Gastroesophageal sphincter (tissue), 3 donors: ENCODE results near the gene CERS4.

ENCODE experiments used
- EP300 ChIP-seq: sonication (generic); formaldehyde crosslinking; IDR thresholded peaks from one replicate; pipeline ENCODE4 v1.6.1; 2017; ENCODE audit warnings: antibody characterized with exemption, mild to moderate bottlenecking
- POLR2A ChIP-seq, 2 donors: fragments of 450-650 bp; IDR thresholded peaks; one replicate each; pipeline ENCODE4 v1.6.1; 2017; ENCODE audit warnings: antibody characterized with exemption in 2 of 2, mild to moderate bottlenecking in 2 of 2, moderate library complexity in 1 of 2
- POLR2AphosphoS5 ChIP-seq: sonication (generic); formaldehyde crosslinking; IDR thresholded peaks from one replicate; pipeline ENCODE4 v1.6.1; 2017; ENCODE audit warnings: antibody characterized with exemption
- TF ChIP-seq, protein P1 (sequence below), 4 experiments: fragments of 200-600 bp in 2 of 4; fragments of 450-650 bp in 2 of 4; sonication (generic) in 1 of 4; IDR thresholded peaks; one replicate each; pipeline ENCODE4 v1.5.1; 2017 to 2019; ENCODE audit warnings: antibody characterized with exemption in 4 of 4, mild to moderate bottlenecking in 2 of 4, moderate library complexity in 2 of 4

DNA sequence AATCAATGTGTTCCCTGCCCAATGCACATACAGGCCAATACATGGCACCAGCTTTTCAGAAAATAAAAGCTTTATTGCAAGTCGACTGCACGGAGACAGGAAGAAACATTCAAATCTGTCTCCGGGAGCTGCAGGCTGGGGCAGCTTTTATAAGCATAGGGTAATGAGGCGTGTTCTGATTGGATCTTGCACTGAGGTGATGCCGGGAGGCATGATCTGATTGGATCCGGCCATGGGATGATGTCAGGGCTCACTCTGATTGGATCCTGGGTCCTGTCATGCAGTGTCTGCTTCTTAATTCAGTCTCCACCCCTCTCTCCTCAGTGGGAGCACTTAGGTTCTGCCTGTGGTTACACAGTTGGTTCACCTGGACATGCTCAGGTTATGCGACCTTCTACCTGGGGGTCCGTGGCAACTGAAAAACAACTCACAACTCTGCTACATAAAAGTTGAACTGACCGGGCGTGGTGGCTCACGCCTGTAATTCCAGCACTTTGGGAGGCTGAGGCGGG, 48.0 kb upstream of the CERS4 start:
- TF ChIP-seq EP300 (no peak), POLR2AphosphoS5 (no peak), POLR2A (IDR thresholded peaks at IDR 0.05) (no peak)
- TF ChIP-seq, protein P1, sequence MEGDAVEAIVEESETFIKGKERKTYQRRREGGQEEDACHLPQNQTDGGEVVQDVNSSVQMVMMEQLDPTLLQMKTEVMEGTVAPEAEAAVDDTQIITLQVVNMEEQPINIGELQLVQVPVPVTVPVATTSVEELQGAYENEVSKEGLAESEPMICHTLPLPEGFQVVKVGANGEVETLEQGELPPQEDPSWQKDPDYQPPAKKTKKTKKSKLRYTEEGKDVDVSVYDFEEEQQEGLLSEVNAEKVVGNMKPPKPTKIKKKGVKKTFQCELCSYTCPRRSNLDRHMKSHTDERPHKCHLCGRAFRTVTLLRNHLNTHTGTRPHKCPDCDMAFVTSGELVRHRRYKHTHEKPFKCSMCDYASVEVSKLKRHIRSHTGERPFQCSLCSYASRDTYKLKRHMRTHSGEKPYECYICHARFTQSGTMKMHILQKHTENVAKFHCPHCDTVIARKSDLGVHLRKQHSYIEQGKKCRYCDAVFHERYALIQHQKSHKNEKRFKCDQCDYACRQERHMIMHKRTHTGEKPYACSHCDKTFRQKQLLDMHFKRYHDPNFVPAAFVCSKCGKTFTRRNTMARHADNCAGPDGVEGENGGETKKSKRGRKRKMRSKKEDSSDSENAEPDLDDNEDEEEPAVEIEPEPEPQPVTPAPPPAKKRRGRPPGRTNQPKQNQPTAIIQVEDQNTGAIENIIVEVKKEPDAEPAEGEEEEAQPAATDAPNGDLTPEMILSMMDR (IDR thresholded peaks at IDR 0.05), result no peak
